Activated CD4-positive, alpha-beta T cell treated with anti-CD3 and anti-CD28 coated beads, Interleukin-2, Interleukin-6, amounts not matched to agents 100 ng/mL and 50 ng/mL, durations not matched to agents 16 hours and 8 hours (primary cell): ENCODE measurements around the gene THEMIS2.

Source experiments
- DNase-seq: peaks from one replicate; pipeline ENCODE4 v3.0.0-alpha.2; 2020

THEMIS2 gene

DNA sequence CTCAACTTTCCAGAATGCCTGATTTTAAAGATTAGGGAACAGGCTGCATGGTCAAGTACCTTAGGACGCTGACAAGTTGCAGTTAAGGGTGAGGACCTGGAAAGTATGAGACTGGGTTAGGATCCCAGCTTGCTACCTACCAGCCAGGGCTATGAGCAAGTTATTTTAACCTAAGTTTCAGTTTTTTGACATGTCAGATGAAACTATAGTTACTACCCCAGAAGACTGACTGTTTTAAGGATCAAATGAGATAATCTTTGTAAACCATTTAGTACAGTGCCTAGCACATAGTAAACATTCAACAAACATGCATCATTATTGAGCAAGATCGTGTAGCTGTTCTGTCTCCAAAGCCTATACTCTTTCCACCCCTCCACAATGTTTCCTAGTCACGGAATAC is 14.4 kb downstream of the THEMIS2 start:
- DNase-seq, result no peak

DNA sequence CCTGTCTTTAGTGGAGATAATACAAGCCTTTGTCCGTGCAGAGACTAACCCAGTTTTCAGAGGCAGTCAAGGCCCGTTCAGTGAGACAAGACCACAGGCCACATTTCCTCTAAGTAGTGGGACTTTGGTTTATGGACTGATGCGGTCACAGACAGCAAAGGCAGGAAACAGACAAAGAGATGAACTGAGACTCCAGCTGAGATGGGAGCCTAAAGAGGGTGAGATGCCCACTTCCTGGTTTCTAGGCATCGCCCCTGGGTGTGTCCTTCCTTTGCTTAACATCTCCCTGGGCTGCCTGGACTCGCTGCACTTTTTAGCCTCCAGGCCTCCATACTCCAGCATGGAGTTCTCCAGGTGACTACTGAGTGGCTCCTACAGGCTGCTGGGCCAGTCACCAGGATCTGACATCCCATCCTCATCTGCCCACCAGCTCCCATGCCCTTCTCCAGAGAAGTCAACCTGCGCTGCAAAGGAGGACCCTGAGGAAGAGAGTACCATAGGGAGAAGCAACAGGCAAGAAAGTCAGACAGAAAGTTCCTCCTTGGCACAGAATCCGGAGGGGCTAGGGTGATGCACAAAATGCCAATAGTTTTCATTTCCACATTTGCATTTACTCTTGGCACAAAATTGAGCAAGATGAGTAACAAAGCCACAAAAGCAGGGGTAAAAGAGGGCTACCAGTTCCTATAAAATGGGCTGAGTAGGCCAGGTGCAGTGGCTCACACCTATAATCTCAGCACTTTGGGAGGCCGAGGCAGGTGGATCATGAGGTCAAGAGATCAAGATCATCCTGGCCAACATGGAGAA is 15.1 kb downstream of the THEMIS2 start:
- DNase-seq, result peak; percentile 81

DNA sequence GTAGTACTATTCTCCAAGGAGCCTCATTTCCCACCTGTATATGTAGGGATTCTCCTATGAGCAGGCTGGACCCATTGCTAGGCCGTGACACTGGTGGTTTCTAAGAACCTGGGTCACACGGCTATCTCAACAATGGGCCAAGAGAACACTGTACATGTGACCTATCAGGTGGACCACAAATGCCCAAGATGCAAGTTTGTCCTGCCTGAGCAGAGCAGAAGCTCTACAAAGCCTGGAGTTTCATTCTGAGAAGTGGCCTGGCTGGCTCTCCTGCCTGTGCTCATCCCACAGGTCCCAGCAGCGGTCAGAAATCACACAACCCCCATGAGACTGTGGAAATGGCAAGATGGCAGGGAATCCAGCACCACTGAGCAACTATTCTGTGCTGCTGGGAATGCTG is 17.2 kb downstream of the THEMIS2 start:
- no peak for DNase-seq

DNA sequence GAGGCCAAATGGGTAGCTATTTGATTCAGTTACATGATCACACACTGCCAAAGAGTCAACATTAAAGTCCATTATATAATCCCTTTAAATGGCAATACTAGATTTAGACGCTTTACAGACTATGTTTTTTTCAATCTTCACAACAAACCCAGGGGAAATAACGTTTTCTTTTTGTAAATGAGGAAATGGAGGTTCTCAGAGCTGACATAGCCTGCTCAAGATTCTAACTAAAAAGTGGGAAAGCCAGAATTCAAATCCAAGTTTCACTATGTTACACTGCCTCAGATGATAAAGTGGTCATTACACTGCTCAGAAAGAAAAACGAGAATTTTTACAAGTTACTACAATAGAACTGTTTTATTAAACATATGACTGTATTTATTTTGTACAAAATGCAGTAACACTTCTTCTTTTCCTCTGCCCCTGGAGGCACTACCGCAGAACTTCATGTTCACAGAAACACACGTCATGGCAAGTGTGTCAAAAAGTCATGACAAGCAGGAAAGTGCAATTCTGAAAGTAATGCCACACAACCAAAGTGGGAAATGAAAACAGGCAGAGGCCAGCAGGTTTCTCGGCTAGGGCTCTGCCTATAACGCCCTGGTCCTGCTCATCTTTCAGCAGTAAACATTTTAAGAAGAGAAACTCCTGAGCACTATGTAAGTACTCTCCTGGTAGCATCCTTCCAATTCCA is 19.0 kb downstream of the THEMIS2 start:
- DNase-seq, result peak; percentile 74

DNA sequence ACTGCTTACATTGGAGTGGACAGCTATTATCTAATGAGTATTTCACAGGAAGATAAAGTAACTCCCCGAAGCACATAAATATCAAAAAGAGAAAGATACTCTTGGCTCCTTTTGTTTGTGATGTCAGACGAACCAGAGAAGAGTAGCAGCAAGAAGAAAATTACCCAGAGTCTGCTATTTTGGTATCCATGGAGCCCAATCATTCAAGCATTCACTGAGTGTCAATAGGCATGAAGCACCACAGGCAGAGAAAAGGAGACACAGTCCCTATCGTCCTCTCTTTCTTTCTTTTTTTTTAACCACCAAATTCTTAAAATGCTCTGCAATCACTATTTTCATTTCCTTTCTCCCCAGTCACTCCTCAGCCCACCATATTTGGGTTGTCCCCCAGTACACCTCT is 22.2 kb downstream of the THEMIS2 start:
- no peak for DNase-seq

DNA sequence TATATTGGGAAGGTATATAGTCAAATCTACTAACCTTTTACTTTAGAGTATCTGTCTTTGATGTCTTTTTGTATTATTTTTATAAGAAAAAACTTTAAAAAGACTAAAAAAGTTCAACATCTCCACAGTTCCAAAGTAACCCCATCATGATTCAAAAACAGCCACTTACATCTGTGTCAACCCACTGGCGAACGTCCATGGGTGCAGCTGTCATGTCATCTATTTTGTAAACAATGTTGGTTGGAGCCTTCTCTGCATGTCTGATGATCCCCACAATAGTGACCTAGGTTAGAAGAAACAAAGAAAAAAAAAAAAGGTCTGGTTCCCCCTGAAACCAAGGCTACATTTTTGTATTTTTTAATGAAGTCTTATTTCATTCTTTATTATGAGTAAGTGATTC is 34.4 kb downstream of the THEMIS2 start:
- DNase-seq, result no peak

DNA sequence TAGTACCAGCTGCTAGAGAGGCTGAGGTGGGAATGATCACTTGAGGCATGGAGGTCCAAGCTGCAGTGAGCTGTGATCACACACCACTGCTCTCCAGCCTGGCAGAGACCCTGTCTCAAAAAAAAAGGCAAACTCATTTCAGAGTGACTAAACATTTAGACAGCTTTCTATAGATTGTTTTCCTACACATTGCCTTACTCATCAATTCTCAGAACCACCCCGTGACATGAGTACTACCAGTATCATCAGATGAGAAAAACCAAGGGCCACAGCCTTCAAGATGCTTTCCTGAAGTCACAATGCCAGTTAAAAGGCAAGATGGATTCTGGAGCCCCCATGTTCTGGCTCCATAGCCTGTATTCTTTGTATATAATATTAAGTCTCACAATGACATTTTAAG is 40.1 kb downstream of the THEMIS2 start:
- DNase-seq, result peak; percentile 65

DNA sequence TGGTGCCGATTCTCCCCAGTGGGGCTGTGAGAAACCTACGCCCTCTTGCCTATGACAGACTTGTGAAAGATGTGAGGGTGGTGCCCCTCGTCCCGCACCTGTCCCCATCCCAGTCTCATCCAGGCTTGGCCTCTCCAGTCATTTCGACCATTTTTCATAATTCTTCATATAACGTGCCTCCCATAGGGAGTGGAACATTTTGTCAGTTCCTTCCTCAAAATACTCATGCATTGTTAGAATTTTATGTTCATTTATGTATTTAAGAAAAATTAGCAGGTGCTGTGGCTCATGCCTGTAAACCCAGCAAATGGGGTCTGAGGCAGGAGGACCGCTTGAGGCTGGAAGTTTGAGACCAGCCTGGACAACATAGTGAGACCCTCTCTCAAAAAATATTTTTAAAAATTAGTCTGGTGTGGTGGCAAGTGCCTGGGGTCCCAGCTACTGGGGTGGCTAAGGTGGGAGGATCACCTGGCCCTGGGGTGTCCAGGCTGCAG is 42.8 kb downstream of the THEMIS2 start:
- no peak for DNase-seq

DNA sequence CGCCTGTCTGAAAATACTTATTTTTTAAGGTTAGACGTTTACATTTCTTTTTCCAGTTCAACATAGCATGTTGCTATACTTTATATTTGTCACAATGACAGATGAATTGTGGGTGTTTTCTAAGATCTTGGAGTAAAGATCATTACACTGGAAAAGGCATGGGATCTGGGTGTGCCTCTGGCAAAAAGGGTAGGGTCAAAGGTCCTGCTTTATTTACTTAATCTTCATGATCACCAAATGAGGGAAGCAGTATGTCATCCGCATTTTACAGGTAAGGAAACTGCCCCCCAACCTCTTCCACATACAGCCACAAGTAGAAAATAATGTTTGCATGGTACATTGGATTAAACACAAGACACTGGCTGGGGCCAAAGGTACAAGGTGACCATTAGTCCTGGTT is 49.9 kb downstream of the THEMIS2 start:
- DNase-seq, result no peak

DNA sequence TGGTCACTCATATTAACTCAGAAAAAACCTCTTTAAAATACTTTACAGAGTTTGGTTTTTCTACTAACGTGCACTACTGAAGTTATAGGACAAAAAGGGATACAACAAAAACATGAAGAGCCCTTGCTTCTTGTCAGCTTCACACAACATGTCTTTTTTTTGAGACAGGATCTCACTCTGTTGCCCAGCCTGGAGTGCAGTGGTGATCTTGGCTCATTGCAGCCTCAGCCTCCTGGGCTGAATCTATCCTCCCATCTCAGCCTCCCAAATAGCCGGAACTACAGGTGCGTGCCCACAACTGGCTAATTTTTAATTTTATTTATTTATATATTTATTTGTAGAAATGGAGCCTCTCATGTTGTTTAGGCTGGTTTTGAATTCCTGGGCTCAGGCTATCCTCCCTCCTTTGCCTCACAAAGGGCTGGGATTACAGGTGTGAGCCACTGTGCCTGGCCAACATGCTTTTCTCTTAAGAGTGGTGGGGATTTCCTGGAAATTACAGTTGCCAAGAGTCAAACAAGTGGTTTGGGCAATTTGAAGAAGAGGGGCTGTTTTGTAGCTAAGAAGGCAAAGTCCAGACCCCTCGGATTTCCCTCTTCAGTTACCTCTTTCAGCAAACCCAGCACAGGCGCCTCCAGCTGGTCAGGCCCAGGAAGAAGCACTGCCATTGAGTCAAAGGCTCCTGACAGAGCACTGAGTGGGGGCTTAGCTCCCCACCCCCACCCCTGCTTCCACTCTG is 56.0 kb downstream of the THEMIS2 start:
- no peak for DNase-seq

DNA sequence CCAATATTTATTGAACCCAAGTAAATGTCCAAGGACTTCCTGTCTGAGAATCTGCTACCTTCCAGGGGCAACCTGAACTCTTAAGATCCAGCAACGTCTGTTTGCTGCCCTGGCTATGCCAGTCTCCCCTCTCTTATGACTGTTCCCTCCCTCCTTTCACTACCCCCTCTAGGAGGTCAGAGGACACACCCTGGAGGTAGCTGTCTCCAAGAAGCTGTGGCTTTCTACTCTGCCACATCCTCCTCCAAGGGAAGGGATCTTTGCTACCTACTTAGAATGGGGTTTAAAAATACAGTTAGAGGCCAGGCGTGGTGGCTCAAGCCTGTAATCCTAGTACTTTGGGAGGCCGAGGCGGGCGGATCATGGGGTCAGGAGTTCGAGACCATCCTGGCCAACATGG is 58.8 kb downstream of the THEMIS2 start:
- no peak for DNase-seq

DNA sequence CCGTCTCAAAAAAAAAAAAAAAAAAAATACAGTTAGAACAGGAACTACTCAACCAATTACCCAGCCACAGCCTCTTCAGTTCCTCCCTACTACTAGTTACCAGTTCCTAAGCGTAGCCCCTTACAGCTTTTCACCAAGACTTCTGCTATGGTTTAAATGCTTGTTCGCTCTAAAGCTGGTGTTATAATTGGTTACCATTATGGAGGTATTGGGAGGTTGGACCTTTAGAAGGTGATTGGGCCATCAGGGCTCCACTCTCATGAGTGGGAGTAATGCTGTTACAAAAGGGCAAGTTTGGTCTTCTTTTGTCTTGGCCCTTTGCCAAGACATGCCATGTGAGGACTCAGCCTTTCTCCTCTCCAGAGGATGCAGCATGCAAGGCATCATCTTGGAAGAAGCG is 59.4 kb downstream of the THEMIS2 start:
- no peak for DNase-seq

DNA sequence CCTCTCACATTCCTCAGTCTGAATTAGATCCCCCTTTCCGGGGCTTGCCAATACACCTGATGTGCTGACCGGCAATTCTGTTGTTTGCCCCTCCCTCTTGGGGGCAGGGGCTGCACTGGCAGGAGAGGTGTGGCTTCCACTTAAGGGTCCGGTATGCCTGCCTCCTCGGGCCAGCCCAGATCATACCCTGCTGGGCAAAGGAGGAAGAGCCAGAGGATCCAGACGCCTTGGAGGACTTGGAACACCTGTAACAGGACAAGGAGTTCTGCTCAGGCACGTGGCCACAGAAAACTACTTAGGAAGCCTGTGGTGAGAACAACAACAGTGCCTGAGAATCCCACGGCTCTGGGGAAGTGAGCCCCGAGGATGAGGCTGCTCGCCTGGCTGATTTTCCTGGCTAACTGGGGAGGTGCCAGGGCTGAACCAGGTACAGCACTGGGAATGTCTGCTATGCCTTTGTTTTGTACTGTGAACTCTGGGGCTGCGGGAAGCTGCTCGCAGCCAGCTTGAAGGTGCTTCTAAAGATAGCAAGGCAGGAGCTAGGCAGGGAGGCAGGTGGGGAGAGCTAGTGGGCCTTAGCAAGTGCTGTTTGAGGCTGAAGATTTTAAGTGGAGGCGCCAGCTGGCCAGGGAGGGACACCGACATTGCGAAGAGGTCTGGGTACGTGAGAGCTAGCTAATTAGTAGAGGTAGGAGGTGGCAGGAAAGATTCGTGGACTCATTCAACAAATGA is 62.6 kb downstream of the THEMIS2 start, which contains the start of gene SMPDL3B:
Gene SMPDL3B, plus strand, starts transcription at position 183 of the 732 bp plus-strand sequence. Its CDS starts 184 bp downstream, at position 367.
- no peak for DNase-seq

DNA sequence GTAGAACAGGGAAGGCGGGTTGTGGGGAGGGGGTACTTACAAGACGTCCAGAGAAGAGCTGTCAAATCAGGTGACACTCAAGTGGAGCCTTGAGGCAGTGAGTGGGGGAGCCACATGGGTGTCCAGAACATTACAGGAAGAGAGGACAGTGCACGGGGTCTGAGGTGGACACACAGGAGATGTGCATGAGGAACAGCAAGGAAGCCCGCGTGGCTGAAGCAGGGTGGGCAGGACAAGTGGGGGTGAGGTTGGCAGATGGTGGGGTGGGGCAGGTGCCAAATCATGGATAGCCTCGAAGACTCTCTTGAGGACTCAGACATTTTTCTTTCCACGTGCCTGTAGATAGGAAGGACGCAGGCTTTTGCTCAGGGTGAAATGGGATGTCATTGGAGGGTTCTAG is 63.4 kb downstream of the THEMIS2 start:
- DNase-seq, result no peak
